T-cell (primary cell): Measurements from ENCODE around the gene GTF2I. TPM values are rescaled to one million over a fixed set of nuclear protein-coding genes. Genes with fewer than 3 reads are reported as not detected.
"Not testable (repeated sequence)": the region's sequence is repeated elsewhere in the genome, so short reads cannot be mapped to it uniquely, and the experiment has no call there.

ENCODE experiments used
- ATAC-seq, 4 experiments: fragments of 200-7000 bp in 3 of 4; fragments of 150-1000 bp in 1 of 4; cut with Tn5 transposase; replicated peaks in 1 of 4; 1 replicate in 3 of 4; 2 replicates in 1 of 4; pipeline ENCODE4 v1.10.0; 2021; ENCODE audit warnings: moderate library complexity in 3 of 4, mild to moderate bottlenecking in 2 of 4, moderate number of reproducible peaks in 1 of 4
- CTCF ChIA-PET, 2 donors: fragments of 300-600 bp; sonication (Branson Sonifier 250); formaldehyde crosslinking; loops; one replicate each; lab custom pipeline; 2022; ENCODE audit warnings: antibody characterized with exemption in 2 of 2; lab: Charles Lee
- POLR2A ChIA-PET, 2 donors: fragments of 300-600 bp; sonication (Branson Sonifier 250); formaldehyde crosslinking; loops; one replicate each; lab custom pipeline; 2022; ENCODE audit warnings: antibody characterized with exemption in 2 of 2; lab: Charles Lee
- DNase-seq, 35 experiments: peaks; one replicate each; pipeline versions ENCODE4 v3.0.0 to v3.0.0-alpha.2; 2013 to 2023
- H3K27ac ChIP-seq: one replicate; pipeline ENCODE4 v1.5.1; 2013; ENCODE audit warnings: low read length
- H3K27me3 ChIP-seq, 2 experiments: replicated peaks in 1 of 2; 1 replicate in 1 of 2; 2 replicates in 1 of 2; pipeline versions ENCODE4 v1.6.1 to v1.7.0; 2013; ENCODE audit warnings: low read length in 1 of 2, mixed read lengths in 1 of 2; ENCODE audit not compliant: control insufficient read depth in 2 of 2, insufficient read depth in 2 of 2; ENCODE audit errors: extremely low read depth in 1 of 2
- H3K36me3 ChIP-seq, 2 donors: 1 replicate in 1 of 2; 2 replicates in 1 of 2; pipeline versions ENCODE4 v1.6.1 to v1.7.0; 2013; ENCODE audit warnings: low read length in 1 of 2; ENCODE audit not compliant: control insufficient read depth in 2 of 2, insufficient read depth in 1 of 2; ENCODE audit errors: extremely low read depth in 1 of 2
- H3K4me1 ChIP-seq, 2 experiments: 1 replicate in 1 of 2; 2 replicates in 1 of 2; pipeline versions ENCODE4 v1.6.1 to v1.7.0; 2013; ENCODE audit warnings: low read length in 2 of 2, mixed read lengths in 1 of 2; ENCODE audit not compliant: insufficient read depth in 2 of 2, control insufficient read depth in 1 of 2; ENCODE audit errors: extremely low read depth in 1 of 2
- H3K4me3 ChIP-seq, 2 donors: 1 replicate in 1 of 2; 2 replicates in 1 of 2; pipeline versions ENCODE4 v1.5.1 to v1.7.0; 2013; ENCODE audit warnings: mild to moderate bottlenecking in 2 of 2, low read length in 1 of 2, moderate library complexity in 1 of 2; ENCODE audit not compliant: control insufficient read depth in 1 of 2; ENCODE audit errors: extremely low read depth in 1 of 2
- H3K9me3 ChIP-seq: 2 replicates; pipeline ENCODE4 v1.7.0; 2013
- H3K27ac Mint-ChIP-seq, 2 donors: one replicate each; pipeline ENCODE4 v1.8.0; 2020 to 2021; ENCODE audit warnings: mild to moderate bottlenecking in 2 of 2, mixed read lengths in 2 of 2
- H3K27me3 Mint-ChIP-seq, 2 donors: one replicate each; pipeline ENCODE4 v1.8.0; 2021 to 2022; ENCODE audit warnings: mixed read lengths in 2 of 2
- H3K36me3 Mint-ChIP-seq: one replicate; pipeline ENCODE4 v1.8.0; 2021; ENCODE audit warnings: mixed read lengths
- H3K4me1 Mint-ChIP-seq, 3 donors: one replicate each; pipeline ENCODE4 v1.8.0; 2020 to 2022; ENCODE audit warnings: mixed read lengths in 3 of 3, mild to moderate bottlenecking in 1 of 3
- H3K4me3 Mint-ChIP-seq, 3 donors: one replicate each; pipeline ENCODE4 v1.8.0; 2020 to 2022; ENCODE audit warnings: mild to moderate bottlenecking in 3 of 3, mixed read lengths in 3 of 3, moderate library complexity in 3 of 3
- H3K9me3 Mint-ChIP-seq, 3 donors: one replicate each; pipeline ENCODE4 v1.8.0; 2020 to 2022; ENCODE audit warnings: mixed read lengths in 3 of 3
- WGBS: methylation state at CpG from one replicate; pipeline ENCODE4 v1.1.5; 2013; ENCODE audit warnings: missing lambda C conversion rate; ENCODE audit not compliant: insufficient coverage; 5-methylcytosine and 5-hydroxymethylcytosine counted together
- total RNA-seq, 35 experiments: library from RNA in 6 of 35; stranded (reverse) in 6 of 35; fragments of 120-200 nt in 1 of 35; gene quantifications; one replicate each; pipeline versions ENCODE4 v1.2.1 to v1.2.4 and lab custom pipeline; 2013 to 2026

Gene GTF2I
- total RNA-seq, 5 donors from 2014 or later (not counting 1 experiment from before 2014, with no cell fraction given) = 155 to 196 (median 166) TPM

DNA sequence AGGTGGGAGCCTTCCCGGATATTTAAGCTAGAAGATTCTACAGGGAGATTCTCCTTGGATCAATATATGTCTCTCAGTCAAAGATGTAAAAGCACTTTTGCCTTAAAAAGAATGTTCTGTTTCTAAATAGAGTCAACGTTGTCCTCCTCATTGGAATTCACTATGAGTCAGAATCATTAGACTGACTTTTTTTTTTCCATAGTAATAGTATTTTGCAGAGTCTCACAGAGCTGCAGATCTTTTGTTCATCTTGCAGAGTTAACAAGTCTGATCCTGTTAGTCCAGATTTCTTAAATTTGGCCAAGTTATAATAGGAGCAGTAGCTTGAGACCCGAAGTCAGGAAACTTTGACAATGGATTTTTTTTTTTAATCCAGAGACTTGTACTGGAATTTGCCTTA, 101.5 kb downstream of the GTF2I start:
- no CpG with 5 or more reads among the region's 3 CpGs for WGBS
- not testable (repeated sequence) for H3K27ac Mint-ChIP-seq, H3K36me3 Mint-ChIP-seq

DNA sequence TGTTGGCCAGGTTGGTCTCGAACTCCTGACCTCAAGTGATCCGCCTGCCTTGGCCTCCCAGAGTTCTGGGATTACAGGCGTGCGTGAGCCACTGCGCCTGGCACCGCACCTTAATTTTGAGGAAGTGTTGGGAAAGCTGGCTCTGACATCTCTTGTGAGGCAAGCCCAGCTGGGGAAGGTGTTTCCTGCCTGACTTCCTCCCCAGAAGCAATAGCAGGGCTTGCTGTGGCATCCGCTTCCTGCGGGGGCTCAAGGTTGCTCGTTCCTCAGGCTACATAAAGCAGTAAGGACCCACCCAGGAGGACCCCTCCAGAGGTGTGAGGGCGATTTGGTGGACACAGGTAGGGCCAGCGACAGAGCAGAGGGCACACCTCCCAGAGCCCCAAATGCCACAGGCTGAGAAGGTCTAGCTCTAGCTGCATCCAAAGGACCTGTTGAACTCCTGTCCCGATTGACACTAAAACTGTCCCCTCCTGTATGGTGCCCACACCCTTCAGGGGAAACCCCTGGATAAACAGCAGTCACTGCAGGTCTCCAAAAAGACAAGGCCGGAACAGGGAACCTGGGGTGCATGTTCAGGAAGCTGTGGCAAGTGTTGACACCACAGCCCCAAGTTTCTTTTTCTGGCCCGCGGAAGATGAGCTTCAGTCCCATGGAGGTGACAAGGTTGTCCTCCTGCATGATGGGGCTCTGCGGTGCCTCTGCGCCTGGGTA, 107.8 kb downstream of the GTF2I start:
- ATAC-seq = peak; percentile 79 to 90 (median 84)
- H3K36me3 Mint-ChIP-seq, H3K9me3 Mint-ChIP-seq, POLR2A ChIA-PET, H3K27ac ChIP-seq, H3K27ac Mint-ChIP-seq, CTCF ChIA-PET, H3K4me1 ChIP-seq, H3K36me3 ChIP-seq, H3K27me3 Mint-ChIP-seq, H3K9me3 ChIP-seq, H3K27me3 ChIP-seq, DNase-seq, H3K4me1 Mint-ChIP-seq, H3K4me3 Mint-ChIP-seq, H3K4me3 ChIP-seq: not testable (repeated sequence)
- WGBS = no CpG with 5 or more reads among the region's 17 CpGs

More for the DNA sequence above, 101.5 kb downstream of the GTF2I start:
- H3K9me3 ChIP-seq, H3K4me1 Mint-ChIP-seq, H3K27ac ChIP-seq, CTCF ChIA-PET, H3K4me1 ChIP-seq, POLR2A ChIA-PET, DNase-seq, H3K27me3 ChIP-seq, H3K4me3 ChIP-seq, H3K4me3 Mint-ChIP-seq, ATAC-seq, H3K9me3 Mint-ChIP-seq, H3K27me3 Mint-ChIP-seq, H3K36me3 ChIP-seq: not testable (repeated sequence)

DNA sequence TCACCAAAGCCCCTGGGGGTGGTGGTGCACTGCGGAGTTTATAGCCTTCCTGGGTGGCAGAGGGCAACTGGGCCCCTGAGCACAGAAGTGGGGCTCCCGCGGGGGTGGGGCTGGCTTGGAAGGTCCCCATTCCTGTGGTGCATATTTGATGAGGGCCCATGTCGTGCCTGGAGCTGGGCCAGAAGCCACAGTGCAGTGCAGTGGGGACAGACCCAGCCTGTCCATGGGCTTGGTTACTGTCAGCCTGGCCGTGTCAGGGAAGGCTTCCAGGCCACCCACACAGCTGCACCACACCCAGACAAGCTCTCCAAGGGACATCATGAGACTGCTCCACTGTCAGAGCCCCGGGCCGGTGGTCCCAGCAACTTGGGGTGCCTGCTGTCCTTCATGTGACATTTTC, 109.0 kb downstream of the GTF2I start:
- H3K36me3 Mint-ChIP-seq, H3K9me3 ChIP-seq, H3K27me3 ChIP-seq, H3K27ac Mint-ChIP-seq, DNase-seq, ATAC-seq, POLR2A ChIA-PET, H3K4me1 Mint-ChIP-seq, H3K4me3 ChIP-seq, H3K4me3 Mint-ChIP-seq, H3K36me3 ChIP-seq, CTCF ChIA-PET, H3K9me3 Mint-ChIP-seq, H3K27ac ChIP-seq, H3K27me3 Mint-ChIP-seq, H3K4me1 ChIP-seq: not testable (repeated sequence)
- WGBS = no CpG with 5 or more reads among the region's 7 CpGs

DNA sequence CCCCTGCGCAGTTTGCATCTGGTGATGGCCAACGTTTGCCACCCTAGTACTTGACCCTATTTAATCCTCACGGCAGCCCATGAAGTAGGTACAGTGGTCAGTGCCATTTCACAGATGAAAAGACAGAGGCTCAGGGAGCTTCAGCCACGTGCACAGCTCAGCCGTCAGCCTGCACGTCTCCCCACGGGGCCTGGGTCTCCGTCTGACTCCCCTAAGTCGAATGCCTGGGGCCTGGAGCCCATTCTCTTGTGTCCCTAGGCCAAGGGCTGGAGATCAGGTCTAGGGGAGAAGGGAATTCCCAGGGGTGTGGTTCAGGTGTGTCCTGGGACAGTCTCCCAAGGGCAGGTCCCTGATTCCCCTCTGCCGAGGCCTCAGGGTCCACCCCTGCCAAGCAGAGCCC, 109.5 kb downstream of the GTF2I start:
- H3K9me3 Mint-ChIP-seq, H3K4me3 ChIP-seq, H3K27me3 ChIP-seq, ATAC-seq, H3K36me3 ChIP-seq, CTCF ChIA-PET, H3K36me3 Mint-ChIP-seq, H3K27me3 Mint-ChIP-seq, POLR2A ChIA-PET, H3K27ac ChIP-seq, H3K4me3 Mint-ChIP-seq, H3K4me1 ChIP-seq, H3K9me3 ChIP-seq, DNase-seq, H3K4me1 Mint-ChIP-seq: not testable (repeated sequence)
- 100% methylated on average over 1 of the region's 10 CpGs for WGBS
- H3K27ac Mint-ChIP-seq = peak overlapping the region in 1 of 2 donors; percentile 58

DNA sequence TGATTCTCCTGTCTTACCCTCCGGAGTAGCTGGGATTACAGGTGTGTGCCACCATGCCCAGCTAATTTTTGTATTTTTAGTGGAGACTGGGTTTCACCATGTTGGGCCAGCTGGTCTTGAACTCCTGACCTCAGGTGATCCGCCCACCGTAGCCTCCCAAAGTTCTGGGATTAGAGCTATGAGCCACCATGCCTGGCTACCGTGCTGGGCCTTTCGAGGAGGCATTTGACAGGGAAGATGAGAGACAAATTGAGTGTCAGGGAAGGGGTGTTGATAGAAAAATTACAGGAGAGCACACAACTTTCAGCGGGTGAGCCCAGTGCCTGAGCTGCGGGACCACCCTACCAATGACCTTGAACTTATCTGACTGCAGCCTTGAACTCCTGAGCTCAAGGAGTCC, 112.5 kb downstream of the GTF2I start:
- H3K9me3 Mint-ChIP-seq, H3K27ac ChIP-seq, DNase-seq, CTCF ChIA-PET, H3K27me3 Mint-ChIP-seq, H3K9me3 ChIP-seq, H3K27ac Mint-ChIP-seq, POLR2A ChIA-PET, H3K27me3 ChIP-seq, H3K36me3 ChIP-seq, ATAC-seq, H3K4me3 Mint-ChIP-seq, H3K4me1 ChIP-seq, H3K4me3 ChIP-seq, H3K4me1 Mint-ChIP-seq, H3K36me3 Mint-ChIP-seq: not testable (repeated sequence)
- no CpG with 5 or more reads among the region's 7 CpGs for WGBS

DNA sequence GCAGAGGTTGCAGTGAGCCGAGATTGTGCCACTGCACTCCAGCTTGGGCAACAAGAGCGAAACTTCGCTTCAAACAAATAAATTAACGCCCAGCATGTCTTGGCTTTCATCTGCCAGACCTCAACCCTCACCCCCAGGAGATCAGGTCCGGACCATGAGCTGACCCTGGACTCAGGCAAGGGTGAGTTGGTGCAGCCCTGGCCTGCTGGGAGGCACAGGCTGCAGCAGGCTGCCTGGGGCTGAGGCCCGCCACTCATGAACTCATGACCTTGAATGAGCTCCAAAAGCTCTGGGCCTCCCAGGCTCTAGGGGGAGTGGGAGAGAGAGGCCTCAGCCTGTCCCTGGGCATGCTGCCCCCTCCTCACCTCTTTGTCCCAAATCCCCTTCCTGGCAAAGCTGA, 114.6 kb downstream of the GTF2I start:
- H3K36me3 ChIP-seq, ATAC-seq, H3K27me3 Mint-ChIP-seq, H3K4me1 ChIP-seq, H3K27ac Mint-ChIP-seq, H3K9me3 ChIP-seq, DNase-seq, H3K27me3 ChIP-seq, H3K4me1 Mint-ChIP-seq, H3K4me3 Mint-ChIP-seq, H3K9me3 Mint-ChIP-seq, CTCF ChIA-PET, H3K27ac ChIP-seq, POLR2A ChIA-PET, H3K4me3 ChIP-seq, H3K36me3 Mint-ChIP-seq: not testable (repeated sequence)
- 100% methylated on average over 2 of the region's 6 CpGs for WGBS
